K562 (cell line): ENCODE measurements around the gene CR2. TPM values are rescaled to one million over a fixed set of nuclear protein-coding genes. Genes with fewer than 3 reads are reported as not detected.

Experiments used
- ATAC-seq: fragments of 200-7000 bp; cut with Tn5 transposase; 3 replicates; pipeline ENCODE4 v1.9.1; 2020; ENCODE audit warnings: moderate library complexity
- BruUV-seq: library from RNA; stranded (reverse); fragments of 400-500 nt; replicated peaks from 2 replicates; lab custom pipeline; 2021; lab: Mats Ljungman, UMichigan
- CTCF ChIA-PET: fragments of 300-600 bp; formaldehyde crosslinking; extraction: SDS; loops from one replicate; lab custom pipeline; 2021; ENCODE audit warnings: low intra/inter-chr PET ratio; lab: Yijun Ruan, JAX
- POLR2A ChIA-PET: fragments of 300-600, 350-650 bp; sonication (Branson Sonifier 250); formaldehyde crosslinking; extraction: SDS; loops from one replicate; lab custom pipeline; 2021; ENCODE audit warnings: antibody characterized with exemption, inconsistent platforms; lab: Yijun Ruan, JAX
- DNase-seq, 4 experiments: peaks; one replicate each; pipeline versions ENCODE4 v3.0.0 to v3.0.0-alpha.2; 2011 to 2018; ENCODE audit warnings: low spot score in 3 of 4, mixed read lengths in 3 of 4; ENCODE audit errors: extremely low read depth in 1 of 4
- FAIRE-seq: peaks from 2 replicates; lab custom pipeline; 2011; peaks lifted over from hg19 to GRCh38; lab: Jason Lieb, UNC
- H2AFZ ChIP-seq: 2 replicates; pipeline ENCODE4 v1.6.0; 2011; ENCODE audit warnings: low read depth, low read length, control low read depth, inconsistent platforms
- H3K27ac ChIP-seq: fragments of 200-600 bp; 3 replicates; pipeline ENCODE4 v1.8.0; 2011; ENCODE audit warnings: low read depth, mild to moderate bottlenecking, control low read depth, inconsistent platforms, low read length, moderate library complexity, mixed read lengths; ENCODE audit errors: extremely low read depth
- H3K27me3 ChIP-seq, 2 experiments: fragments of 300-600 bp in 1 of 2; 2 replicates in 1 of 2; 3 replicates in 1 of 2; pipeline versions ENCODE4 v1.6.0 to v1.8.0; 2011; ENCODE audit warnings: inconsistent platforms in 2 of 2, low read length in 2 of 2, mild to moderate bottlenecking in 1 of 2, mixed read lengths in 1 of 2, moderate library complexity in 1 of 2; ENCODE audit not compliant: control insufficient read depth in 2 of 2, insufficient read depth in 2 of 2
- H3K36me3 ChIP-seq: fragments of 300-600 bp; 3 replicates; pipeline ENCODE4 v1.8.0; 2011; ENCODE audit warnings: mild to moderate bottlenecking, low read length, inconsistent platforms; ENCODE audit not compliant: control insufficient read depth, insufficient read depth
- H3K4me1 ChIP-seq, 2 experiments: fragments of 200-600 bp in 1 of 2; replicated peaks in 1 of 2; 2 replicates in 1 of 2; 3 replicates in 1 of 2; pipeline versions ENCODE4 v1.5.1 to v1.8.0; 2011; ENCODE audit warnings: inconsistent platforms in 2 of 2, low read length in 2 of 2, mild to moderate bottlenecking in 1 of 2, mixed read lengths in 1 of 2, moderate library complexity in 1 of 2; ENCODE audit not compliant: control insufficient read depth in 2 of 2, insufficient read depth in 2 of 2
- H3K4me2 ChIP-seq: 2 replicates; pipeline ENCODE4 v1.6.1; 2011; ENCODE audit warnings: low read length, control low read depth, inconsistent platforms, mixed read lengths; ENCODE audit not compliant: insufficient read depth
- H3K4me3 ChIP-seq: fragments of 200-600 bp; sonication (generic), shearing (Covaris generic); 2 replicates; pipeline ENCODE4 v1.5.1; 2016; ENCODE audit warnings: control low read depth, inconsistent platforms
- H3K79me2 ChIP-seq: fragments of 200-600 bp; 3 replicates; pipeline ENCODE4 v1.8.0; 2011; ENCODE audit warnings: low read length, inconsistent platforms; ENCODE audit not compliant: control insufficient read depth, insufficient read depth
- H3K9ac ChIP-seq, 2 experiments: 2 replicates each; pipeline versions ENCODE4 v1.6.0 to v1.6.1; 2011; ENCODE audit warnings: low read depth in 2 of 2, low read length in 2 of 2, control low read depth in 1 of 2, inconsistent platforms in 1 of 2, mild to moderate bottlenecking in 1 of 2, mixed read lengths in 1 of 2; ENCODE audit not compliant: insufficient read depth in 1 of 2
- H3K9me1 ChIP-seq: one replicate; pipeline ENCODE4 v1.6.0; 2011; ENCODE audit warnings: inconsistent platforms, mild to moderate bottlenecking, low read length, moderate library complexity; ENCODE audit not compliant: control insufficient read depth, insufficient read depth
- H3K9me3 ChIP-seq: replicated peaks from 2 replicates; pipeline ENCODE4 v1.5.1; 2011; ENCODE audit warnings: low read depth, low read length, inconsistent platforms; ENCODE audit not compliant: control insufficient read depth, insufficient read depth
- H4K20me1 ChIP-seq: replicated peaks from 2 replicates; pipeline ENCODE4 v1.6.1; 2011; ENCODE audit warnings: low read length, inconsistent platforms, mixed read lengths; ENCODE audit not compliant: control insufficient read depth, insufficient read depth
- BACH1 ChIP-seq: fragments of 200-800 bp; sonication (Bioruptor generic); IDR thresholded peaks from 2 replicates; pipeline ENCODE4 v1.6.1; 2016; ENCODE audit warnings: missing genetic modification characterization, missing compliant biosample characterization
- BCL6 ChIP-seq: fragments of 250-450 bp; sonication (Bioruptor Pico); IDR thresholded peaks from 2 replicates; pipeline ENCODE4 v1.4.0; 2020
- C11orf30 ChIP-seq: fragments of 450-650 bp; IDR thresholded peaks from 2 replicates; pipeline ENCODE4 v1.6.1; 2016; ENCODE audit warnings: low read depth, mild to moderate bottlenecking
- DDX20 ChIP-seq: fragments of 450-650 bp; IDR thresholded peaks from 2 replicates; pipeline ENCODE4 v1.6.1; 2016; ENCODE audit warnings: missing genetic modification characterization, low read depth, mild to moderate bottlenecking, missing compliant biosample characterization, moderate library complexity
- MAFK ChIP-seq: IDR thresholded peaks from 2 replicates; pipeline ENCODE4 v1.6.1; 2011; ENCODE audit warnings: low read length, improper control_type of control experiment
- MCM7 ChIP-seq, 2 experiments: fragments of 450-650 bp; IDR thresholded peaks; 2 replicates each; pipeline ENCODE4 v1.6.1; 2016 to 2018
- MYBL2 ChIP-seq, 2 experiments: fragments of 450-650 bp in 1 of 2; sonication (generic) in 1 of 2; formaldehyde crosslinking in 1 of 2; IDR thresholded peaks; 2 replicates each; pipeline versions ENCODE4 v1.6.1 to v1.8.1; 2017 to 2022; ENCODE audit warnings: borderline replicate concordance in 1 of 2, inconsistent platforms in 1 of 2, low read depth in 1 of 2, mild to moderate bottlenecking in 1 of 2, missing genetic modification reagents in 1 of 2, moderate library complexity in 1 of 2
- SMC3 ChIP-seq: conservative IDR thresholded peaks from 2 replicates; pipeline ENCODE4 v1.6.1; 2011; ENCODE audit warnings: low read depth, low read length, improper control_type of control experiment; ENCODE audit not compliant: insufficient read depth
- TFAP4 ChIP-seq: sonication (generic); formaldehyde crosslinking; IDR thresholded peaks from 2 replicates; pipeline ENCODE4 v1.8.0; 2022; ENCODE audit warnings: missing genetic modification reagents, mild to moderate bottlenecking, moderate library complexity, borderline replicate concordance
- TSHZ1 ChIP-seq: fragments of 250-450 bp; sonication (Bioruptor Pico); IDR thresholded peaks from 2 replicates; pipeline ENCODE4 v1.4.0; 2020; ENCODE audit warnings: mild to moderate bottlenecking, moderate library complexity
- ZFP91 ChIP-seq: sonication (generic); formaldehyde crosslinking; IDR thresholded peaks from 2 replicates; pipeline ENCODE4 v1.8.0; 2022; ENCODE audit warnings: mild to moderate bottlenecking, missing genetic modification reagents
- ZNF239 ChIP-seq: fragments of 250-450 bp; sonication (Bioruptor Pico); IDR thresholded peaks from 2 replicates; pipeline ENCODE4 v1.4.0; 2020; ENCODE audit warnings: mild to moderate bottlenecking
- ZNF311 ChIP-seq: fragments of 250-450 bp; sonication (Bioruptor Pico); IDR thresholded peaks from 2 replicates; pipeline ENCODE4 v1.4.0; 2020; ENCODE audit warnings: mild to moderate bottlenecking, moderate library complexity
- ZNF316 ChIP-seq: fragments of 450-650 bp; IDR thresholded peaks from 2 replicates; pipeline ENCODE4 v1.6.1; 2016
- ZNF589 ChIP-seq: fragments of 200-800 bp; sonication (Bioruptor generic); IDR thresholded peaks from 2 replicates; pipeline ENCODE4 v1.6.1; 2016; ENCODE audit warnings: low read depth, missing genetic modification characterization, missing compliant biosample characterization
- WGBS: fragments of 100-300 bp; shearing (Covaris generic); methylation state at CpG from one replicate; pipeline ENCODE4 v1.1.6; 2016; ENCODE audit warnings: low coverage, mixed read lengths; ENCODE audit not compliant: insufficient coverage; ENCODE audit errors: missing lambda C conversion rate; 5-methylcytosine and 5-hydroxymethylcytosine counted together
- in situ Hi-C: fragments of 300-500 bp; cut with MboI; formaldehyde crosslinking; loops from 4 replicates; pipeline ENCODE4 v1.15.0; 2018; ENCODE audit warnings: inconsistent platforms, mixed read lengths
- intact Hi-C: fragments of 100-400 bp; cut with micrococcal nuclease; formaldehyde crosslinking; loops from 2 replicates; pipeline ENCODE4 v1.14.2; 2022
- polyA plus RNA-seq, 8 experiments: library from polyadenylated mRNA; depleted of rRNA in 4 of 8; stranded (reverse) in 5 of 8; unstranded in 3 of 8; fragments of >200 nt; fragmentation: Nextera tagmentation in 2 of 8; fragmentation: Illumina TruSeq in 1 of 8; extraction: Ambion mirVana in 2 of 8; extraction: Trizol in 1 of 8; gene quantifications; 2 replicates each; pipeline versions ENCODE4 v1.2.1 to v1.2.3, GENCODE V29; 2011 to 2014; ENCODE audit warnings: inconsistent platforms in 1 of 8, missing spikeins in 1 of 8
- total RNA-seq, 7 experiments: library from RNA; depleted of rRNA in 6 of 7; stranded (reverse); fragments of >200 nt in 6 of 7; fragmentation: Illumina TruSeq in 2 of 7; extraction: Trizol in 2 of 7; gene quantifications; 2 replicates each; pipeline versions ENCODE4 v1.2.1 to v1.2.3, GENCODE V29; 2011 to 2021; ENCODE audit warnings: low replicate concordance in 1 of 7
- TF ChIP-seq, protein P1 (sequence below): sonication (generic); formaldehyde crosslinking; IDR thresholded peaks from 2 replicates; pipeline ENCODE4 v1.9.0; 2022; ENCODE audit warnings: mild to moderate bottlenecking, missing genetic modification reagents

CR2 gene
- total and polyA plus RNA-seq, 9 of the 15 experiments (the other 6 are each of a cell fraction or from before 2014, with no cell fraction given), result 0.07 to 0.67 (median 0.37) TPM

- TF ChIP-seq BCL6 (CRISPR knock-in tag) (no peak), MCM7 (IDR thresholded peaks at IDR 0.05) (no peak)
These were observed 50.3 kb downstream of the CR2 start (continued) for GRCh38 chr1:207504438-207504837.

DNA sequence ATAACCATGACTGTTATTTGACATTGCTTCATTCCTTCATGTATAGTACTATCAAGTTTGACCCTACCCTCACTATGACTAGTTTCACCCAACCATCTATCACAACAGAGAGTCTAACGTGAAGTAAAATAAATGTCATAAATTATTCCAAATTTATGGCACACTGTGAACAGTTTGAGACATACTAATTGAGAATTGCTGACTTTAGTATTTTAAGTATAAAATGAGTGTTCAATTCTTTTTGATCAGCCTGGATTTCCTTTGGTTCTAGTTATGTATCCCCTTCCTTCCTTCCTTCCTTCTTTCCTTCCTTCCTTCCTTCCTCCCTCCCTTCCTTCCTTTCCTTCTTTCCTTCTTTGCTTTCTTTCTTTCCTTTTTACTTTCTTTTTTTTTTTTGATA, 56.3 kb downstream of the CR2 start:
- no peak for DNase-seq
- no peaks in the 10 kb centered on the region for H3K79me2 ChIP-seq
- no peak overlapping the region for H3K4me3 ChIP-seq
- ATAC-seq, result no peak
- H3K9me3 ChIP-seq, result 0 out of 2 replicates have a peak, but pooled peaks cover 2% of the 10 kb centered on the region
- H3K9ac ChIP-seq, result no peak overlapping the region
- no peaks in the 10 kb centered on the region for H3K36me3 ChIP-seq
- H4K20me1 ChIP-seq, result no peaks in the 10 kb centered on the region
- H3K27me3 ChIP-seq, result no peaks in the 10 kb centered on the region
- no peaks in the 10 kb centered on the region for H3K9me1 ChIP-seq
- no peaks in the 10 kb centered on the region for H3K4me1 ChIP-seq
- FAIRE-seq, result no peak
- H2AFZ ChIP-seq, result no peak overlapping the region
- BruUV-seq, result no TSS peak
- ChIA-PET CTCF (no interaction called here), POLR2A (interaction anchor here (2.6 kb wide), 1 partner anchor 9 kb away, joined by 8 read pairs; no protein-coding TSS in a partner anchor)
- WGBS, result 24% methylated on average over 1 of the region's 1 CpG
- in situ Hi-C loops (loop anchor here (5.0 to 25.0 kb wide), 2 partner anchors 42 to 898 kb away; partner anchors contain the start of gene EIF2D), intact Hi-C loops (no loop called here)
- H3K4me2 ChIP-seq, result no peak overlapping the region
- H3K27ac ChIP-seq, result no peak overlapping the region
- TF ChIP-seq, protein P1, sequence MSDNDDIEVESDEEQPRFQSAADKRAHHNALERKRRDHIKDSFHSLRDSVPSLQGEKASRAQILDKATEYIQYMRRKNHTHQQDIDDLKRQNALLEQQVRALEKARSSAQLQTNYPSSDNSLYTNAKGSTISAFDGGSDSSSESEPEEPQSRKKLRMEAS, result no peak
- TF ChIP-seq SMC3 (no peak), ZNF589 (CRISPR knock-in tag) (no peak), BACH1 (tag) (no peak), DDX20 (tag) (no peak), ZNF239 (CRISPR knock-in tag) (no peak), ZNF316 (peak; percentile 92), MAFK (peak; percentile 38; the same call in 1 of the 2 replicates), BCL6 (CRISPR knock-in tag) (no peak), ZFP91 (CRISPR knock-in tag) (no peak), TFAP4 (CRISPR knock-in tag) (no peak), ZNF311 (no peak), C11orf30 (peak; percentile 85), TSHZ1 (CRISPR knock-in tag) (no peak), MYBL2 (IDR thresholded peaks at IDR 0.05; ENCODE audit: low read depth) (no peak), MYBL2 (CRISPR knock-in tag; IDR thresholded peaks at IDR 0.05; ENCODE audit: borderline replicate concordance) (no peak)
